H9 (cell line): ENCODE measurements around the gene SF3B1. TPM values are rescaled to one million over a fixed set of nuclear protein-coding genes. Genes with fewer than 3 reads are reported as not detected.

Source experiments
- DNase-seq: peaks from one replicate; pipeline ENCODE4 v3.0.0-alpha.2; 2017
- H2AFZ ChIP-seq: one replicate; pipeline ENCODE4 v1.6.1; 2013; ENCODE audit warnings: mild to moderate bottlenecking, low read length, control low read depth, moderate library complexity
- H2AK5ac ChIP-seq: 2 replicates; pipeline ENCODE4 v1.6.1; 2013; ENCODE audit warnings: low read length, control low read depth, mixed read lengths; ENCODE audit not compliant: insufficient read length
- H2BK120ac ChIP-seq: one replicate; pipeline ENCODE4 v1.6.1; 2013; ENCODE audit warnings: low read depth, mild to moderate bottlenecking, low read length, control low read depth, inconsistent platforms; ENCODE audit not compliant: poor library complexity, severe bottlenecking
- H2BK12ac ChIP-seq: 2 replicates; pipeline ENCODE4 v1.6.1; 2013; ENCODE audit warnings: low read length, control low read depth, mixed read lengths, low read depth; ENCODE audit not compliant: insufficient read length
- H2BK15ac ChIP-seq: 2 replicates; pipeline ENCODE4 v1.6.1; 2013; ENCODE audit warnings: low read depth, low read length, control low read depth
- H2BK20ac ChIP-seq: one replicate; pipeline ENCODE4 v1.6.1; 2013; ENCODE audit warnings: low read depth, mild to moderate bottlenecking, low read length, control low read depth, inconsistent platforms; ENCODE audit not compliant: poor library complexity, severe bottlenecking
- H2BK5ac ChIP-seq: 2 replicates; pipeline ENCODE4 v1.6.1; 2013; ENCODE audit warnings: low read length, control low read depth, mixed read lengths; ENCODE audit not compliant: insufficient read length
- H3K14ac ChIP-seq: 2 replicates; pipeline ENCODE4 v1.6.1; 2013; ENCODE audit warnings: low read length, control low read depth; ENCODE audit not compliant: insufficient read depth
- H3K18ac ChIP-seq: 2 replicates; pipeline ENCODE4 v1.6.1; 2013; ENCODE audit warnings: low read depth, mild to moderate bottlenecking, mixed read lengths, low read length, control low read depth; ENCODE audit not compliant: insufficient read length
- H3K23ac ChIP-seq: 2 replicates; pipeline ENCODE4 v1.6.1; 2013; ENCODE audit warnings: low read length, control low read depth, mixed read lengths, low read depth; ENCODE audit not compliant: insufficient read length
- H3K23me2 ChIP-seq: 2 replicates; pipeline ENCODE4 v1.6.1; 2013; ENCODE audit warnings: low read depth, mild to moderate bottlenecking, mixed read lengths, low read length, control low read depth; ENCODE audit not compliant: insufficient read length, poor library complexity, severe bottlenecking
- H3K27ac ChIP-seq: 2 replicates; pipeline ENCODE4 v1.5.1; 2013; ENCODE audit warnings: low read length, control low read depth, mixed read lengths, low read depth; ENCODE audit not compliant: insufficient read length
- H3K27me3 ChIP-seq: 2 replicates; pipeline ENCODE4 v1.6.1; 2013; ENCODE audit warnings: low read length, control low read depth, inconsistent platforms; ENCODE audit not compliant: insufficient read depth
- H3K4ac ChIP-seq: 2 replicates; pipeline ENCODE4 v1.6.1; 2013; ENCODE audit warnings: low read depth, mild to moderate bottlenecking, control low read depth, inconsistent platforms, low read length, moderate library complexity
- H3K4me1 ChIP-seq: 2 replicates; pipeline ENCODE4 v1.6.1; 2013; ENCODE audit warnings: low read length, control low read depth, inconsistent platforms; ENCODE audit not compliant: insufficient read depth
- H3K4me2 ChIP-seq: 2 replicates; pipeline ENCODE4 v1.6.1; 2013; ENCODE audit warnings: low read length, control low read depth, mixed read lengths; ENCODE audit not compliant: insufficient read length, insufficient read depth
- H3K56ac ChIP-seq: 2 replicates; pipeline ENCODE4 v1.6.1; 2013; ENCODE audit warnings: low read depth, mild to moderate bottlenecking, mixed read lengths, low read length, control low read depth; ENCODE audit not compliant: insufficient read length
- H3K79me1 ChIP-seq: 2 replicates; pipeline ENCODE4 v1.6.1; 2013; ENCODE audit warnings: low read depth, mild to moderate bottlenecking, moderate library complexity, low read length, control low read depth, inconsistent platforms; ENCODE audit not compliant: insufficient read depth, poor library complexity, severe bottlenecking
- H3K79me2 ChIP-seq: 2 replicates; pipeline ENCODE4 v1.6.1; 2013; ENCODE audit warnings: low read length, control low read depth, inconsistent platforms; ENCODE audit not compliant: insufficient read depth
- H3K9ac ChIP-seq: 2 replicates; pipeline ENCODE4 v1.6.1; 2013; ENCODE audit warnings: low read length, control low read depth, mixed read lengths; ENCODE audit not compliant: insufficient read length; ENCODE audit errors: extremely low read depth
- H3K9me3 ChIP-seq: one replicate; pipeline ENCODE4 v1.6.1; 2013; ENCODE audit warnings: low read depth, low read length, inconsistent platforms; ENCODE audit not compliant: control insufficient read depth
- H3T11ph ChIP-seq: one replicate; pipeline ENCODE4 v1.6.1; 2013; ENCODE audit warnings: mild to moderate bottlenecking, low read length, control low read depth, inconsistent platforms
- H4K20me1 ChIP-seq: one replicate; pipeline ENCODE4 v1.6.1; 2013; ENCODE audit not compliant: control insufficient read depth, insufficient read length, insufficient read depth
- H4K5ac ChIP-seq: 2 replicates; pipeline ENCODE4 v1.6.1; 2013; ENCODE audit warnings: low read depth, mild to moderate bottlenecking, mixed read lengths, low read length, control low read depth; ENCODE audit not compliant: insufficient read length
- H4K8ac ChIP-seq: replicated peaks from 2 replicates; pipeline ENCODE4 v1.6.1; 2013; ENCODE audit warnings: low read length, control low read depth, mixed read lengths, low read depth; ENCODE audit not compliant: insufficient read length
- H4K91ac ChIP-seq: 2 replicates; pipeline ENCODE4 v1.6.1; 2013; ENCODE audit warnings: low read depth, mild to moderate bottlenecking, moderate library complexity, mixed read lengths, low read length, control low read depth; ENCODE audit not compliant: insufficient read length
- H3K27ac Mint-ChIP-seq, 3 experiments: 2 replicates in 2 of 3; 3 replicates in 1 of 3; pipeline ENCODE4 v1.8.0; 2020 to 2021; ENCODE audit warnings: mixed read lengths in 3 of 3, mild to moderate bottlenecking in 1 of 3, moderate library complexity in 1 of 3
- H3K27me3 Mint-ChIP-seq: 2 replicates; pipeline ENCODE4 v1.8.0; 2021; ENCODE audit warnings: low read depth, mild to moderate bottlenecking, moderate library complexity, mixed read lengths
- H3K36me3 Mint-ChIP-seq, 3 experiments: 2 replicates in 2 of 3; 3 replicates in 1 of 3; pipeline ENCODE4 v1.8.0; 2020 to 2021; ENCODE audit warnings: low read depth in 3 of 3, mixed read lengths in 3 of 3; ENCODE audit not compliant: insufficient read depth in 1 of 3
- H3K4me1 Mint-ChIP-seq, 2 experiments: 2 replicates each; pipeline ENCODE4 v1.8.0; 2020; ENCODE audit warnings: mixed read lengths in 2 of 2
- H3K4me3 Mint-ChIP-seq, 2 experiments: 2 replicates in 1 of 2; 3 replicates in 1 of 2; pipeline ENCODE4 v1.8.0; 2020 to 2021; ENCODE audit warnings: mild to moderate bottlenecking in 2 of 2, mixed read lengths in 2 of 2, moderate library complexity in 1 of 2
- H3K9me3 Mint-ChIP-seq, 2 experiments: 2 replicates in 1 of 2; 3 replicates in 1 of 2; pipeline ENCODE4 v1.8.0; 2020; ENCODE audit warnings: mild to moderate bottlenecking in 2 of 2, mixed read lengths in 2 of 2, moderate library complexity in 1 of 2
- WGBS: extraction: QIAGEN DNeasy Blood & Tissue Kit; methylation state at CpG from one replicate; pipeline ENCODE4 v1.1.7; 2013; ENCODE audit warnings: missing lambda C conversion rate, low lambda C conversion rate, mixed read lengths; ENCODE audit not compliant: insufficient read length; ENCODE audit errors: extremely low coverage; 5-methylcytosine and 5-hydroxymethylcytosine counted together
- total RNA-seq: library from RNA; stranded (reverse); gene quantifications from 2 replicates; pipeline ENCODE4 v1.2.1, GENCODE V29; 2021
- TF ChIP-seq, protein P1 (sequence below): fragments of 200-600 bp; sonication (generic); conservative IDR thresholded peaks from 3 replicates; pipeline ENCODE4 v1.8.0; 2021; ENCODE audit warnings: antibody characterized with exemption, mild to moderate bottlenecking

Gene SF3B1
- total RNA-seq, 1 experiment from 2014 or later: 278 TPM

DNA sequence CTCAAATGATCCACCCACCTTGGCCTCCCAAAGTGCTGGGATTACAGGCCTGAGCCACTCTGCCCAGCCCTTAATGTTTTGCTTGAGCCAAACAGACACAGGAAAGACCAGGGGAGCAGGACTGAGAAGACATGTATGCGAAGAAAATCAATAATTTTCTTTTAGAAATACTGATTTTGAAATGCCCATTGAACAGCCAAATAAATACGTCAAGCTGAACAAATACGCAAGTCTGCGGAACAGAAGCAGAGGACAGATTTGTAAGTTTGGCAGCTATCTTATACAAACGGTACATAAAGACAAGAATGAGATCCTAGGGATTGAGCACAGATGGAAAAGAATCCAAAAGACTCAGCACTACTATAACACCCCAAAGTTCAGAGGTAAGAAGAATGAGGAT is 20.8 kb downstream of the SF3B1 start:
- Histone ChIP-seq H3K14ac (no peak overlapping the region), H4K20me1 (no peaks in the 10 kb centered on the region), H4K91ac (no peak overlapping the region), H2AFZ (no peak overlapping the region), H3K23me2 (no peaks in the 10 kb centered on the region), H4K5ac (no peak overlapping the region), H3K27me3 (no peaks in the 10 kb centered on the region), H2BK20ac (no peak overlapping the region), H3K4me2 (no peak overlapping the region), H3T11ph (no peak overlapping the region), H3K79me2 (no peaks in the 10 kb centered on the region; the same call in 1 of the 2 replicates), H4K8ac (no peak overlapping the region), H3K4ac (no peak overlapping the region), H3K27ac (no peak overlapping the region), H3K18ac (no peak overlapping the region), H3K4me1 (no peaks in the 10 kb centered on the region), H3K9me3 (no peaks in the 10 kb centered on the region), H3K9ac (no peak overlapping the region), H2AK5ac (no peak overlapping the region), H2BK12ac (no peak overlapping the region), H3K23ac (no peak overlapping the region), H3K79me1 (peaks cover 3% of the 10 kb centered on the region), H3K56ac (no peak overlapping the region), H2BK5ac (no peak overlapping the region), H2BK120ac (no peak overlapping the region), H2BK15ac (no peak overlapping the region)
- TF ChIP-seq, protein P1, sequence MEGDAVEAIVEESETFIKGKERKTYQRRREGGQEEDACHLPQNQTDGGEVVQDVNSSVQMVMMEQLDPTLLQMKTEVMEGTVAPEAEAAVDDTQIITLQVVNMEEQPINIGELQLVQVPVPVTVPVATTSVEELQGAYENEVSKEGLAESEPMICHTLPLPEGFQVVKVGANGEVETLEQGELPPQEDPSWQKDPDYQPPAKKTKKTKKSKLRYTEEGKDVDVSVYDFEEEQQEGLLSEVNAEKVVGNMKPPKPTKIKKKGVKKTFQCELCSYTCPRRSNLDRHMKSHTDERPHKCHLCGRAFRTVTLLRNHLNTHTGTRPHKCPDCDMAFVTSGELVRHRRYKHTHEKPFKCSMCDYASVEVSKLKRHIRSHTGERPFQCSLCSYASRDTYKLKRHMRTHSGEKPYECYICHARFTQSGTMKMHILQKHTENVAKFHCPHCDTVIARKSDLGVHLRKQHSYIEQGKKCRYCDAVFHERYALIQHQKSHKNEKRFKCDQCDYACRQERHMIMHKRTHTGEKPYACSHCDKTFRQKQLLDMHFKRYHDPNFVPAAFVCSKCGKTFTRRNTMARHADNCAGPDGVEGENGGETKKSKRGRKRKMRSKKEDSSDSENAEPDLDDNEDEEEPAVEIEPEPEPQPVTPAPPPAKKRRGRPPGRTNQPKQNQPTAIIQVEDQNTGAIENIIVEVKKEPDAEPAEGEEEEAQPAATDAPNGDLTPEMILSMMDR: no peak
- peaks cover 48 to 84% (median 80%) of the 10 kb centered on the region in 3 experiments; a peak in 6 of 7 replicates for H3K36me3 Mint-ChIP-seq
- WGBS: no CpG with 5 or more reads among the region's 5 CpGs
- H3K27ac Mint-ChIP-seq: no peak overlapping the region
- H3K4me3 Mint-ChIP-seq: no peak overlapping the region
- H3K27me3 Mint-ChIP-seq: no peaks in the 10 kb centered on the region
- no peaks in the 10 kb centered on the region for H3K4me1 Mint-ChIP-seq
- DNase-seq: no peak
- no peaks in the 10 kb centered on the region for H3K9me3 Mint-ChIP-seq
